ENCODE measurements around the gene ENO3.

GRCh38 chr17:4935650-4936049 is 15.3 kb upstream of the ENO3 start:
- TF ChIP-seq CTCF (conservative IDR thresholded peaks at IDR 0.05; ENCODE audit: low read length), result no peak
- TF ChIP-seq EZH2phosphoT487 (IDR thresholded peaks at IDR 0.05; ENCODE audit: borderline replicate concordance), result no peak
